HG03064 (cell line): ENCODE results near the gene ACTG2.
"Not testable (repeated sequence)": the region's sequence is repeated elsewhere in the genome, so short reads cannot be mapped to it uniquely, and the experiment has no call there.

Experiments used
- ATAC-seq: cut with Tn5 transposase; IDR thresholded peaks from one replicate; pipeline ENCODE4 v1.9.1; 2021; ENCODE audit warnings: low read depth; ENCODE audit not compliant: unreplicated experiment

The ACTG2 gene

DNA sequence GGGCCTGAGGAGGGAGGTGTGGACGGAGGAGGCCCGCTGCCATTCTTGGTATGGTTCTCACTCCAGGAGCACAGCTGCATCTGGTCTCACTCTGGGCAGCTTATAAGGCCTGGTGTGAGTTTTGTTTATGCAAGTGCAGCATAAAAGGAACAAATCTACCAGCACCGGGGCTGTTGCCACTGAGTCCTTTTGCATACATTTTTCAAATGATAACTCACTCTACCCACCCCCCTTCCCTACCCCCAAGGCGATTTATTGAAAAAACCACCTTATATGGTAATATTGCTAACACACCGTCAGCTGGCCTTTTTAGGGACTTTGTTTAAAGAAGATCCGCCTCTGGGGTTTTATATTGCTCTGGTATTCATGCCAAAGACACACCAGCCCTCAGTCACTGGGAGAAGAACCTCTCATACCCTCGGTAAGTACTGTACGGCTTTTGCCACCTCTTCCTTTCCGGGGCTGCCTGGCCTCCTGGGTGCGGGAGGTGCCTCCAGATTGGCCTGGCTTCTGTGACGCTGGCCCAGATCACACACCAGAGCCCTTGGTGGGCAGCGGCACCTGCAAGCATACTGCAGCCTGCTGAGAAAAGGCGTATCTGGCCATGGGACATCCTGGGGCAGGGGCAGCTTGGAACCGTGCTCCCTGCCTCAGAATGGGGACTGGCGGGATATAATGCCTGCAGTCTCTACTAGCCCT lies at the start of gene ACTG2:
TSS of gene ACTG2 (plus strand) at position 378 of the 699 bp plus-strand sequence. CDS start 8,304 bp downstream, outside the sequence.
- no peak for ATAC-seq

DNA sequence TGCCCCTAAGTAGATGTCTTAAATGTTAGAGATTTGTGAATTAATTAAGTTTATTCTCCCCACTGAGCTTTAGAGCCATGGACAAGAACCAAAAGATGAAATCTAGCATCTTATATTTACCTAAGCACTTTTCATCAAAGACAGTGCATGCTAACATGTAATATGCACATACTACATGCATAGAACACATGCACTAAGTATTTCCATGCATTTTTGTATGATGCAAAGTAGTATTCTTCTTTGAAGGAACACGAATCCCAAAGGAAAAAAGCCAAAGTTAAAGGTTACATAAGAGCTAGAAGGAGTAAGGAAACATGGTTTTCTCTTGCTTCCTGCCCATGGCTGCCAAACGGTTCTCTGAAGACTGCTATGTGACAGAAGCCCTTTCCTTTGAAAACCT lies 48.7 kb upstream of the ACTG2 start:
- no peak for ATAC-seq

DNA sequence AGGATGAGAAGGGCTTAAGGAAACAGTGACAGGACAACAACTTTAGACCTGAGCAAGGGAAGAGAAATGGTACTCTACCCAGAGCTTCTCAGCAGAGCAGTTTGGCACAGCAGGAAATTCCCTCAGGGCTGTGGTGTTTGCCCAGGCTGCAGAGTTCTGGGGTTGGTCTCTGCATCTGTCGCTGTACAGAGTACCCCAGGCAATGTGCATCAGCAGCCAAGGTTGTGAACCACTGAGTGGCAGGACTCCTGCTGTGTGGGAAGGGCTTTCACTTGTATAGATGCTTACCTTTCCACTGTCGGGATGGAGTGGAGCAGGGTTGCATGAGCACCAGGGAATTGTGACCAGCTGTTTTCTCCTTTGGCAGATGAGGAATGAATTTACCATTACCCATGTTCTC lies 42.8 kb upstream of the ACTG2 start:
- ATAC-seq, result no peak

DNA sequence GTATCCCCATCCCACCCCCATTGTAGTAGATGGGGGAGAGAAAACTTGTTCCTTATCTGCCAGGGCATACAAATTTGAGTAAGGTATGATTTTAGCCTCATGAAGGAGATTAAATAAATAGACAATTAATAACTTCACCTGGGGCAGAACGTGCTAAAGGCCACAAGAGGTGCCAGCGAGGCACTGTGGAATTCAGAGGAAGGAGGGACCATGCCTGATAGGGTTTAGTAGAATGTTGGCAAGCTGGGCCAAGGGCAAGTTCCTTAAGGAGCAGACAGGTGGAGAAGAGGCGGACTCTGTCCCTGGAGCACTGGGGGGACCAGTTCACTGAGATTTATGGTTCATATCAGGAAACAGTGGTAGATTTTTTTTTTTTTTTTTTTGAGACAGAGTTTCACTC lies 41.5 kb upstream of the ACTG2 start:
- no peak for ATAC-seq

DNA sequence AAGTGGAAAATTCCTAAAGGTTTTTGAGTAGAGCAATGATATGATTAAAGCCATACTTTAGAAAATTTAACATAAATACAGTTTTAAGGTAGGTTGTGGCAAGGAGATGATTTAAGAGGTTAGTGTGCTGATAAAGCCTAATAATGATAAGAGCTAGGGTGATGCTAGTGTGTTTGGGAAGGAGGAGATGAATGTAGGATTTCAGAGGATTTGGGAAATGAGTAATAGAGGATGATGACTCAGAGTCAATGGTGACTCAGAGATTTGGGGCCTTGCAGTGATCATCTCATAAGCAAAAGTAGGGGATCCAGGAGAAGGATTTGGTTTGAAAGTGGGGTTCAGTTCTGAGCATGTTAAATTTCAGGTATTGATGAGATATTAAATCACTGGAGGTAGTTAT lies 40.8 kb upstream of the ACTG2 start:
- ATAC-seq, result no peak

DNA sequence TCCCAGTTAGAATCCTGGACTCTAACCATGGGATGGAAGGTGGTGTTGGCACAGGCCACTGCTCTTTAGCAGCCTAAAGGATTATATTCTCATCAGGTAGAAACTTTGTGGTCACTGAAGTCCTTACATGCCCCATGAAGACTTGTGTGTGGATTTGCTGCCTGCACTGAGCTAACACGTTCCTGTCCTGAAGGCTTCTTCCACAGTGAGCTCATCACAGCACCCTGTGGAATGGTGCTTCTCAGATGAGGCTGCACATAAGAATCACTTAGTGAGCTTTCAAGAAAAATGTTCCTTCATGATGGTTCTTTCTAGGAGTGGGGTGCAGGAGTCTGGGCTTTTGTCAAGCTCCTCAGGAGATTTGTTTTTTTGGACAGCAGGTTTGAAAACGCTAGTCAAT lies 37.3 kb upstream of the ACTG2 start:
- ATAC-seq, result no peak

DNA sequence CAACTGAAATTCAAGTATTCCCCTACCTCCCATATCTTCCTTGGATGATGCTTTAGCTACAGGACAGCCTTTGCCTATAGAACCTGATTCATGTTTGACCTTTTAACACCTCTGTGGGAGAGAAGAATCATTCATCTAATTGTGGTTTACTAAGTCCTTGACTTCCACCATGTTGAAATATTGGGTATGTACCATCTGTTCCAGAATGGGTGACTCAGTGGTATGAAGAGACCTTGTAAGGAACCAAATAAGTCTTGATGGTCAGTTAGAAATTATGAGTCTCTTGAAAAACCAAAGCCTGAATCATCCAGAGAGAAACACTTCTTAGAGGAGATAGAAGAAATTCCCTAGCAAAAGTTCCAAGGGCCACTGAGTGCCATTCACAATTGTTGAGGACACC lies 36.6 kb upstream of the ACTG2 start:
- no peak for ATAC-seq

DNA sequence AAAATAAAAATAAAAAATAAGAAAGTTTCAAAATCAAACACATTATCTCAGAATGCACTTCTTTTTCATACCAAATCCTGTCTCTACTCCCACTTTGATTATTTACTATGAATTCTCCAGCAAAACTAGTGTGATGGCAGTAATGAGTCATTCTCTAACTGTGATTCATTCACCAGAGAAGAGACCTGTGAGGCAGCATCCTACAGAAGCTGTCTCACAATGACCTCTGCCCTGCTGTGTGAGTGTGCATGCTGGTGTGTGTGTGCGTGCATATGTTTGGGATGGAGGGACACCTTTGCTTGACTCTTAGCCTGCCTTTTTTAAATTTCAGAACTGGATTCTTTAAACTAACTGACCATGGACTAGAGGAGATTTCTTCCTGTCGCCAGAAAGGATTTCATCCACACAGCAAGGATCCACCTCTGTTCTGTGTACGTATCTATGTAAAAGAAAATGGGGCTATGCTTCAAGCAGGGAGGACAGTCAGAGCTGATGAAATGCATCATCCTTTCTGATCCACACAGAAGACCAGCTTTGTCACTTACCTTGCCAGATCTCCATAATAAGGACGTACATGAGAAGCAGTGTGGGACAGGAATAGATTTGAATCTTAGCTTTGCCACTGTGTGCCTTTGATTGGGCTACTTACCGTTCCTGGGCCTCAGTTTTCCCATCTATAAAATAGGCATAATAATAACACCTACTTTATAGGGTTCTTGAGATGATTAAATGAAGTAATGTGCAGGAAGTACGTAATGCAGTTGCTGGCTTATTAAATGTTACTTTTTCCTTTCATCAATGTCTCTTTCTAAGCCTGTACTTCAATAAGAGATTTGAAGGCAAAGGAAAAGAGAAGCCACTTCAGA lies 32.9 kb upstream of the ACTG2 start:
- no peak for ATAC-seq

DNA sequence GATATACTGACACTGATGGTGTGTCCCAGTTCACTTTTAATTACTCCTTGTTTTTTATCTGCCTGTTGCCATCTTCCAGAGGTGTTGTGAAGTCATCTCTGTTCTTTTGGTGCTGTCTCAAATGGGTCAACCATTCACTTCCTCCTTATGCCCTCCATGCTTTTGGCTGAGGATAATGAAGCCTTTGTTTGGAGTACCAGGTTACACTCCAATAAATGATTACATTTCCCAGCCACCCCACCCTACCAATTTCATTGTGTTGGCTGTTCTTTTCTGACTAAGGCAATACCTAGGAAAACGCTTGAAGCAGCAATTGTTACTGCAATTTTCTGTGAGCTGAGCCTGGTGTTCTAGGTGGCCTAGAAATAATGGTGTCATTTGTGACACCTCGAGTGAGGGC lies 29.8 kb upstream of the ACTG2 start:
- ATAC-seq, result no peak

DNA sequence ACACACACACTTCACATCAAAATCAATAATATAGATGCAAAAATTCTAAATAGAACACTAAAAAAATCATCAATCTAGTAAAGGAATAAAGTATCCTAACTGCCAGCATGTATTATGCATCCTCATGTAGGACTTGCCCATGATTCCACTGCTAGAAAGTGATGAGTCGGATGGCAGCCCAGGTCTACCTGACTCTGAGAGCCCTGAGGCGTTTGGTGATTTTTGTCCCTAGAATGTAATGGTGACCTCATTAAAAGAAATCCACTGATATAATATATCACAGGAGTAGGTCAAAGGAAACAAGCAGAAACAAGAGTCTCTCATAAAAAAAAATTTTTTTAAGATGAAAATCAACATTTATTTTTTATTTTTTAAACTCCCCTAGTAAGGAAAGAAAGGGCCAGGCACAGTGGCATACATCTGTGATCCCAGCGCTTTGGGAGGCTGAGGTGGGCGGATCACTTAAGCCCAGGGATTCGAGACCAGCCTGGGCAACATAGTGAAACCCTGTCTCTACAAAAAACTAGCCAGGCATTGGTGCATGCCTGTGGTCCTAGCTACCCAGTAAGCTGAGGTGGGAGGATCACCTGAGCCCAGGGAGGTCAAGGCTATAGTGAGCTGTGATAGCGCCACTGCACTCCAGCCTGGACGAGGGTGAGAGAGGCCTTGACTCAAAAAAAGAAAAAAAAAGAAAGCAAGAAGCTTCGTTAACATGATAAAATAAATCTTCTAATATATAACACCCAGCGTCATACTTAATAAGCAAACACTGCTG lies 24.4 kb upstream of the ACTG2 start:
- ATAC-seq, result no peak

DNA sequence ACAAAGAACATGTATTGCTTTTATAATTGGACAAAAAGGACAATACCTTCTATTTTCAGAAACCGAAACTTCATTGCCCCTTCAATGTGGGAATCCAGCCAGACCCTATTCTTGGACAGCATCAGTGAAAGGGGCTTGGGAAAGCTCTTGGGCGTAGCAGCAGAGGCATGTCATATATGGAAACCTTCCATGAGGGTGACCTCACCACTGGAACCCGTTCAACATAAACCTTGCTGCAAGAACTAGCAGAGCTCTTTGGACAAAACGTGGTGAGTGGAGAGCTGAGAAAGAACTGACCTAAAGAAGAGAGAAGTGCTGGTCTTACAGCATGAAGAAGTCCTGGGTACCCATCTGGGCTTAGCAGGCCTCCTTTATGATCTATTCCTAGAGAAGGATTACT lies 22.7 kb upstream of the ACTG2 start:
- ATAC-seq, result no peak

DNA sequence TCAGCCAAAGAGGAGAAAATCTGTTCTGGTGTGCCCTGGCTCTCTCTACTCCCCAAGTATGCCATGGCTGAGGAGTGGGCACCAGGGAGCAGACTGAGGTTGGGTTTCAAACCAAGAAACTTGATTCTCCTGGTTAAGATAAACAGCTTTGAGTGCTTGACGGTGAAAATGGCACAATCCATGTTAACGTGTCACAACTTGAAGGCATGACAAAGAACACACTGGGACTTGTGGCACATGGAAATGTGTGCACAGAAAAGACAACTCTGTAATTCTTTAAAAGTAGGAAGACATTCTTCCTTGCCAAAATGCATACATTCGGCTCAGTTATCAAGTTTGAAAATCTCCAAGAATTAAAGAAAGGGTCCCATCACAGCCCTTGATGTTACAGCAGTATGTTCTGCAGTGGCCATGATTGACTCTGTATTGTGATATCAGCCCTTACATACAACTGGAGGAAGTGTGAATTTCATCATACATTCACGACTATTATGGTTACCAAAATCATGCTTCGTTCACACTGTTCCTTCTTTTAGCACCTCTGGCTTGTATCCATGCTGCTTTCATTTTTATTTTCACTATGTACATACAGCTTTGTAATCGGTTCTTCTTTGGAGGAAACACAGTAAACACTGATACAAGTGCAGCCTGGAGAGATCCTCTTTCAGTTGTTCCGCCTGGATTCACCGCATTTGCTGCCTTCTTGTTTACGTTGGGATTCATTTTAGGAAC lies 15.6 kb upstream of the ACTG2 start:
- no peak for ATAC-seq

DNA sequence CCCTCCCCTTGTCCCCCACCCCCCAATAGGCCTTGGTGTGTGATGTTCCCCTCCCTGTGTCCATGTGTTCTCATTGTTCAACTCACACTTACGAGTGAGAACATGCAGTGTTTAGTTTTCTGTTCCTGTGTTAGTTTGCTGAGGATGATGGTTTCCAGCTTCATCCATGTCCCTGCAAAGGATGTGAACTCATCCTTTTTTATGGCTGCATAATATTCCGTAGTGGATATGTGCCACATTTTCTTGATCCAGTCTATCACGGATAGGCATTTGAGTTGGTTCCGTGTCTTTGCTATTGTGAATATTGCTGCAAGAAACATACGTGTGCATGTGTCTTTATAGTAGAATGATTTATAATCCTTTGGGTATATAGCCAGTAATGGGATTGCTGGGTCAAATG lies 14.8 kb upstream of the ACTG2 start:
- not testable (repeated sequence) for ATAC-seq

DNA sequence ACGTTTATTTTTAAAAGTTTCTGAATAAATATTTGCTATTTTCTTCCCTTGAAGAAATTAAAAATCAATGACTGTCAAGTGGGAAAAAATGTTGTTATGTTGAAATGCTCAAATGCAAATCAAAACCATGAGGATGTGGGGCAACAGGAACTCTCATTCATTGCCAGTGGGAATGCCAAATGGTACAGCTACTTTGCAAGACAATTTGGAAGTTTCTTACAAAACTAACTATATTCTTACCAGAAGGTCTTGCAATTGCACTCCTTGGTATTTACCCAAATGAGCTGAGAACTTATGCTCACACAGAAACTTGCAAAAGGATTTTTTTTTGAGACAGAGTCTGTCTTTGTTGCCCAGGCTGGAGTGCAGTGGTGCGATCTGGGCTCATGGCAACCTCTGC lies 7.4 kb upstream of the ACTG2 start:
- ATAC-seq, result no peak

DNA sequence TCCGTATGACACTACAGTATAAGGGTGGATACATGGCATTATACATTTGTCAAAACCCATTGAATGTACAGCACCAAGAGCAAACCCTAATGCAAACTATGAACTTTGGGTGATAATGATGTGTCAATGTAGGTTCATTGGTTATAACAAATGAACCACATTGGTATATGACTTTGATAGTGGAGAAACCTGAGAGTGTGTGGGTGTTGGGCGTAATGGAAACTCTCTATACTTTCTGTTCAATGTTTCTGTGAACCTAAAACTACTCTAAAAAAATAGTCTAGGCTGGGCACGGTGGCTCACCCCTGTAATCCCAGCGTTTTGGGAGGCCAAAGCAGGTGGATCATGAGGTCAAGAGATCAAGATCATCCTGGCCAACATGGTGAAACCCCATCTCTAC lies 6.5 kb upstream of the ACTG2 start:
- no peak for ATAC-seq

DNA sequence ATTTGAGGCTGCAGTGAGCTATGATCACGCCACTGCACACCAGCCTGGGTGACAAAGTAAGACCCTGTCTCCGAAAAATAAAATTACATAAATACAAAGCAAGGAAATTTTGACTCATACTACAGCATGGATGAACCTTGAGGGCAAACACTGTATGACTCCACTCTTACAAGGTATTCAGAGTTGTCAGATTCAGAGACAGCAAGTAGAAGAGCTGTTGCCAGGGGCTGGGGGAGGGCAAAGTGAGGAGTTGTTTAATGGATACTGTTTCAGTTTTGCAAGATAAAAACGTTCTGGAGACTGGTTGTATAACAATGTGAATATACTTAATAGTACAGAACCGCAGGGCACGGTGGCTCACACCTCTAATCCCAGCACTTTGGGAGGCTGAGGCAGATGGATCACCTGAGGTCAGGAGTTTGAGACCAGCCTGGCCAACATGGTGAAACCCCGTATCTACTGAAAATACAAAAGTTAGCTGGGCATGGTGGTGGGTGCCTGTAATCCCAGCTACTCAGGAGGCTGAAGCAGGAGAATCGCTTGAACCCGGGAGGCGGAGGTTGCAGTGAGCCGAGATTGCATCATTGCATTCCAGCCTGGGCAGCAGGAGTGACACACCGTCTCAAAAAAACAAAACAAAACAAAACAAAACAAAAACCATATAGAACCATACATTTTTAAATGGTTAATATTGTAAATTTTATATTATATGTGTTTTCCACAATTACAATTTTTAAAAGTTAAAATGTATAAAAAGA lies 5.0 kb upstream of the ACTG2 start:
- not testable (repeated sequence) for ATAC-seq

DNA sequence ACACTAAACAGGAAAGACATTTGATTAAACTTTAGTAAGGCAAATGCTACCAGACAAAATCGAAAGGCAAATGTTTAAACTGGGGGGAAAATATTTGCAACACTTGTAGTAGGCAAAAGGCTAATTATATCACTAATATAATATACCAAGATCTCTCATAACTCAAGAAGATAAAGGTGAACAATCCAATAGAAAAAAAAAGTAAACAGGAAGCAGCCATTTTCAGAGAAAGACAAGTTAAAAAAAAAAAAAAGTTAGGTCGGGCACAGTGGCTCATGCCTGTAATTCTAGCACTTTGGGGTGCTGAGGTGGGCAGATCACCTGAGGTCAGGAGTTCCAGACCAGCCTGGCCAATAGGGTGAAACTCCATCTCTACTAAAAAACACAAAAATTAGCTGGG lies 4.4 kb upstream of the ACTG2 start:
- no peak for ATAC-seq

DNA sequence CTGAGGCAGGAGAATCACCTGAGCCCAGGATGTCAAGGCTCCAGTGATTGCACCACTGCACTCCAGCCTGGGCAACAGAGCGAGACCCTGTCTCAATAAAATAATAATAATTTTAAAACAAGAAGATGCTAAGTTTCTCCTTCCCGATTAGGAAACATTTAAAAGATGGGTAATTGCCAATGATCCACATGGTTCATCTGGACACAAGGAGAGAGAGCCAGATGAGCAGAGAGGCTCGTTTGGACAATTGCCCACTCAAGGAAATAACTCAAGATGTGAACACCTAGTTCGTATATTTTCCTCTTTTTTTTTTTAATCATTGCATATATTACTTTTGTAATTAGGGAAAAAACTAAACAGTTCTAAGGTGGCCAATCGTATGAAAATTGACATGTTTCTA lies 3.6 kb upstream of the ACTG2 start:
- ATAC-seq, result no peak

DNA sequence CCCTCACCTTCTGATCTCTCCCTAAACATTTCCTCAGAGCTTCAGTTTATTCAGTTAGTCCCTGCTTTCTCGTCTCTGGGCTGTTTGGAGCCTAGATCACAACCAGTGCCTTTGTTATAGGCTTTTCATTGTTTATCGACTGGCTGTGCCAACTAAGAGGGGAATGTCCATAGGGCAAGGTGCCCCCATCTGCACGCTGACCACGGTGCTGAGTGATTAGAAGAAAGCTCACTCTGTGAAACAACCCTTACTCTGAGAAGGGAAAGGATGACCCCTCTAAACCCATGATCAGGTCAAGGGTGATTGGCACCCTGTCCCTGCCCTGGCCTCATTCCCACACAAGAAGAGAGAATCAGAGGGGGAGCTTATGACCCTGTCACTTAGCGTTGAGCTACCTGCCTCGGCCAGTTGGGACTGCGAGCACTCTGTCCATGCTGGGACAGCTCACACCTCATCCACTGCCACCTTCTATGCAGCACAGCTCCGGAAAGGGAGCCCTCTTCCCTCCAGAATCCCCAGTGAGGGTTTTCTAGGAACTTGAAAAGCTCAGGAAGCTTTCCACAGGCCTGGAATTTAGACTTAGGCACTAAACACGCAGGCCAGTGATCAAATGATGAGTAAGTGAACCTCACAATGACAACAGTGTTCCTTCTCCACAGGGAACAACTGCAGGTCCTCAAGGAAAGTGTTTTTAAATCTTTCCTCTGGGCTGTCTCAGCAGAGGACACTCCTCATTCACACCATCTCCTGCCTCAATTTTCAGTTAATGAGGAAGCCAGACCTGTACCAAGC lies 2.3 kb upstream of the ACTG2 start:
- ATAC-seq, result no peak
